ENCODE measurements around the gene TFEB. TPM values are rescaled to one million over a fixed set of nuclear protein-coding genes. Genes with fewer than 3 reads are reported as not detected.

TFEB gene
- total and polyA plus RNA-seq, 2 of the 8 experiments (the other 6 are each of a cell fraction or from before 2014, with no cell fraction given): 2.3 to 6.7 TPM

DNA sequence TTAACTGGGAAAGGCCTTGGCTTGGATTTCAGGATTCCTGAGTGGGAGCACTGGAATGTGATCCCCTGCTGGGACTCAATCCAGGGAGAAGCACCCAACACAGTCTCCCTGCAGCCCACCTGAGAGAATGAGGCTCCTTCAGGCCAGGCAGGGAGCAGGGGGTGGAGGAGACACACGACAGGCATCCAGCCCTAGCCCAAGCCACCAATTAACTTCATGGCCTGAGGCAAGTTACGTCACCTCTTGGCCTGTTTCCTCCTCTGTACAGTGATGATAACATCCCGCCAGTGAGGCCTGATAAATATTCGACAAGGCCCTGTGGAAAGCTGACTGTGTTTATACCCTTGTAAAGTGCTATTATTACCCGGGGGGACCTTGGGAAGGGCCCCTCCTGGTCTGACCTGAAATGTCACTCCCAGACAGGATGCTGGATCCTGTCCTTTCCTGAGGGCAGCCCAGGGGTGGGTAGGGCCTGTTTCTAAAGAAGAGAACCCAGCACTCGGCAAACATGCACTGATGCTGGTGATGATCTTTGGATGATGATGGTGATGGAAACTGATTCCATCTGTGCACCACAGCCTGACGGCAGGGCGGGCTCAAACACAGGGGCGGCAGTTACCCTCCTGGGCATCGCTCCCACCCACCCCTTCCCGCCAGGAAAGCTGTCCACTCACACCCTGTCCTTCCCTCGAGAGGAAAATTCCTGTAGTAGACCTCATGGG, 31.9 kb upstream of the TFEB start:
- Histone ChIP-seq H4K20me1 (replicated peaks in 1 of 2; ENCODE audit: control insufficient read depth in 1 of 2, insufficient read depth in 2 of 2, low read length in 2 of 2) (no peaks in the 10 kb centered on the region), H3K23me2 (ENCODE audit: low read depth, low read length) (no peaks in the 10 kb centered on the region), H3K27me3 (replicated peaks in 1 of 4; ENCODE audit: control insufficient read depth in 3 of 4, extremely low read depth in 1 of 4, insufficient read depth in 3 of 4, low read length in 3 of 4) (no peaks in the 10 kb centered on the region), H4K91ac (replicated peaks; ENCODE audit: insufficient read length, low read length) (no peak overlapping the region), H3K4me3 (ENCODE audit: extremely low read depth in 1 of 4, insufficient read depth in 2 of 4, low read depth in 3 of 4, low read length in 4 of 4) (no peak overlapping the region), H2BK12ac (ENCODE audit: low read depth, low read length) (0 out of 2 replicates have a peak overlapping the region, but pooled peaks have one; percentile 27), H2BK120ac (replicated peaks; ENCODE audit: low read depth, low read length) (no peak overlapping the region), H2BK5ac (ENCODE audit: low read depth, low read length) (no peak overlapping the region), H2AK5ac (ENCODE audit: low read depth, low read length) (no peak overlapping the region), H3K4me1 (replicated peaks in 1 of 4; ENCODE audit: control insufficient read depth in 3 of 4, insufficient read depth in 4 of 4, low read length in 3 of 4) (no peaks in the 10 kb centered on the region; a peak in 1 of 7 replicates), H3K27ac (ENCODE audit: low read depth, low read length) (no peak overlapping the region; the same call in 1 of the 2 replicates), H3K9me3 (ENCODE audit: insufficient read depth in 2 of 2, low read depth in 1 of 2, low read length in 1 of 2) (no peaks in the 10 kb centered on the region), H3K4ac (replicated peaks; ENCODE audit: insufficient read length, low read depth, low read length) (no peak overlapping the region), H3K56ac (replicated peaks; ENCODE audit: insufficient read length, low read depth, low read length) (no peak overlapping the region), H2BK15ac (ENCODE audit: low read length) (no peak overlapping the region), H3K9ac (replicated peaks in 1 of 4; ENCODE audit: extremely low read depth in 1 of 4, low read depth in 3 of 4, low read length in 3 of 4) (0 out of 7 replicates have a peak overlapping the region, but pooled peaks of 1 of the 4 experiments have one; percentile 21), H4K8ac (ENCODE audit: extremely low read depth, insufficient read depth, low read length) (peak overlapping the region; percentile 75; the same call in 1 of the 2 replicates), H4K5ac (ENCODE audit: insufficient read length, low read depth, low read length) (no peak overlapping the region), H3K14ac (ENCODE audit: insufficient read length) (no peak overlapping the region), H3K4me2 (ENCODE audit: insufficient read depth in 1 of 2, low read depth in 2 of 2, low read length in 2 of 2) (no peak overlapping the region), H3K79me1 (ENCODE audit: low read depth, low read length) (no peaks in the 10 kb centered on the region), H3K36me3 (ENCODE audit: control insufficient read depth in 2 of 4, insufficient read depth in 4 of 4, low read length in 3 of 4) (peaks cover 0 to 4% (median 2%) of the 10 kb centered on the region in 4 experiments; a peak in 5 of 8 replicates), H2AFZ (ENCODE audit: low read length) (no peak overlapping the region), H2BK20ac (ENCODE audit: low read length) (no peak overlapping the region), H3K23ac (ENCODE audit: insufficient read length) (no peak overlapping the region), H3K18ac (ENCODE audit: extremely low read depth, low read length) (no peak overlapping the region), H3K79me2 (ENCODE audit: control insufficient read depth in 1 of 2, insufficient read depth in 2 of 2, low read length in 2 of 2) (no peaks in the 10 kb centered on the region)
- FAIRE-seq (no peak), DNase-seq (ENCODE audit: low read depth in 1 of 2, low spot score in 2 of 2) (no peak)
- ChIA-PET POLR2A (ENCODE audit: partially characterized antibody) (interaction anchor here (0.9 to 1.4 kb wide), 2 partner anchors 10 to 284 kb away, joined by 3 read pairs; partner anchors contain the start of gene TAF8), CTCF (ENCODE audit: partially characterized antibody) (interaction anchor here (1.0 to 5.2 kb wide), 7 partner anchors 8 to 92 kb away, joined by 3 to 37 read pairs (median 6); partner anchors contain the start of gene TFEB)
- 91% methylated on average over 12 of the region's 12 CpGs; no CpG with 5 or more reads in 1 of the 2 experiments for WGBS, 2 experiments (ENCODE audit: extremely low coverage in 1 of 2, insufficient coverage in 1 of 2, insufficient read length in 1 of 2, insufficient replicate concordance in 2 of 2, low coverage in 1 of 2, low lambda C conversion rate in 2 of 2, missing lambda C conversion rate in 1 of 2)
- no peak for TF ChIP-seq TCF12 (IDR thresholded peaks at IDR 0.05; ENCODE audit: low read depth, low read length)
- TF ChIP-seq GTF2F1 (IDR thresholded peaks at IDR 0.05; ENCODE audit: borderline replicate concordance, low read depth, low read length): no peak
- no peak for TF ChIP-seq HDAC2 (IDR thresholded peaks at IDR 0.05; ENCODE audit: borderline replicate concordance in 1 of 2, low read depth in 2 of 2, low read length in 2 of 2)
- no peak for TF ChIP-seq SIX5 (IDR thresholded peaks at IDR 0.05; ENCODE audit: low read depth, low read length)
- no peak for TF ChIP-seq RBBP5 (IDR thresholded peaks at IDR 0.05; ENCODE audit: borderline replicate concordance, low read depth, low read length)
- no peak for TF ChIP-seq POU5F1 (IDR thresholded peaks at IDR 0.05; ENCODE audit: low read depth, low read length)
- no peak for TF ChIP-seq SUZ12 (IDR thresholded peaks at IDR 0.05; ENCODE audit: low read length)
- no peak for TF ChIP-seq TBP (IDR thresholded peaks at IDR 0.05; ENCODE audit: low read depth, low read length)
- TF ChIP-seq POLR2AphosphoS5 (IDR thresholded peaks at IDR 0.05; ENCODE audit: low read depth, low read length): no peak
- no peak for TF ChIP-seq TEAD4 (IDR thresholded peaks at IDR 0.05; ENCODE audit: low read depth, low read length)
- no peak for TF ChIP-seq MAFK (IDR thresholded peaks at IDR 0.05; ENCODE audit: low read depth, low read length)
- no peak for TF ChIP-seq POLR2A (IDR thresholded peaks at IDR 0.05; ENCODE audit: control extremely low read depth in 1 of 2, low read depth in 2 of 2, low read length in 2 of 2)
- no peak for TF ChIP-seq ZNF274 (IDR thresholded peaks at IDR 0.05; ENCODE audit: borderline replicate concordance, extremely low read depth, low read length)
- no peak for TF ChIP-seq SP1 (IDR thresholded peaks at IDR 0.05; ENCODE audit: low read depth, low read length)
